Kidney epithelial cell (primary cell): ENCODE data around the gene SCMH1. TPM values are rescaled to one million over a fixed set of nuclear protein-coding genes. Genes with fewer than 3 reads are reported as not detected.
A peak's percentile ranks its signal among the peaks of the same experiment; 100 is the strongest.

Source experiments
- DNase-seq: peaks from one replicate; pipeline ENCODE4 v3.0.0-alpha.2; 2010; ENCODE audit warnings: low read depth
- H3K27me3 ChIP-seq: 2 replicates; pipeline ENCODE4 v1.6.0; 2011; ENCODE audit warnings: low read length; ENCODE audit not compliant: control insufficient read depth, insufficient read depth
- H3K36me3 ChIP-seq: 2 replicates; pipeline ENCODE4 v1.5.1; 2011; ENCODE audit warnings: low read length; ENCODE audit not compliant: control insufficient read depth, insufficient read depth
- H3K4me3 ChIP-seq: 2 replicates; pipeline ENCODE4 v1.5.1; 2011; ENCODE audit warnings: low read depth, mild to moderate bottlenecking, control low read depth, low read length
- CTCF ChIP-seq: IDR thresholded peaks from 2 replicates; pipeline ENCODE4 v1.5.1; 2011; ENCODE audit warnings: mild to moderate bottlenecking, moderate library complexity, low read length, control low read depth, inconsistent platforms; ENCODE audit not compliant: insufficient read depth, poor library complexity, severe bottlenecking
- total RNA-seq: library from RNA; depleted of rRNA; stranded (reverse); fragments of >200 nt; gene quantifications from 2 replicates; pipeline ENCODE4 v1.2.3, GENCODE V29; 2015

The SCMH1 gene
- total RNA-seq, 1 donor from 2014 or later, result 24.3 TPM

- Histone ChIP-seq H3K36me3 (no peaks in the 10 kb centered on the region), H3K27me3 (no peaks in the 10 kb centered on the region), H3K4me3 (no peak overlapping the region)
- DNase-seq, result no peak
- TF ChIP-seq CTCF, result no peak
Measured at GRCh38 chr1:40982721-40983120, 259.4 kb downstream of the SCMH1 start.

- TF ChIP-seq CTCF, result no peak
- no peaks in the 10 kb centered on the region for H3K36me3 ChIP-seq
- H3K27me3 ChIP-seq, result no peaks in the 10 kb centered on the region
- no peak for DNase-seq
- no peak overlapping the region for H3K4me3 ChIP-seq
Measured at GRCh38 chr1:40981691-40982448, 260.2 kb downstream of the SCMH1 start.

GRCh38 chr1:40980453-40981121 lies 261.5 kb downstream of the SCMH1 start:
- Histone ChIP-seq H3K4me3 (peak overlapping the region; percentile 60), H3K36me3 (no peaks in the 10 kb centered on the region), H3K27me3 (no peaks in the 10 kb centered on the region)
- DNase-seq, result no peak
- no peak for TF ChIP-seq CTCF

DNA sequence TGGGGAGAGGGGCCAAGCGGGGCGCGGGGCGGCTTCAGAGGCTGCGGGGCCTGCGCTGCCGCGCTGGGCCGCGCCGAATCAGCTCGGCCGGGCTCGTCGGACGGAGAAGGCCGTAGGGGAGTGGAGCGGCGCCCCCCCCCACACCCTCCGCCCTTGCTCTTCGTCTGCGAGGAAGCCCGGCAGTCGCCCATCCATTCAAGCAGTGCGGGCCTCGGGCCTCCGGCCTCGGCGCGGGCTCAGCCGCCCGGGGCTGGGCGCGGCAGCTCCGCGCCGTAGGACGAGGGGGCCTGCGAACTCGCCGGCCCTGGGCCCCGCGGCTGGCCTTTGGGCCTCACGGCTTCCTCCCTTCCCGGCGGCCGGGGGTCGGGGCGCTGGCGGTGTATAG lies 262.0 kb downstream of the SCMH1 start:
- H3K27me3 ChIP-seq, result no peaks in the 10 kb centered on the region
- TF ChIP-seq CTCF, result no peak
- no peaks in the 10 kb centered on the region for H3K36me3 ChIP-seq
- H3K4me3 ChIP-seq, result peak overlapping the region; percentile 60
- DNase-seq, result no peak

- peak; percentile 36 for TF ChIP-seq CTCF
- Histone ChIP-seq H3K4me3 (peak within 1 kb of the TSS; percentile 60), H3K27me3 (no peaks in the 10 kb centered on the region), H3K36me3 (no peaks in the 10 kb centered on the region)
- peak; percentile 44 for DNase-seq
Measured at GRCh38 chr1:40979241-40980067, 262.7 kb downstream of the SCMH1 start, which contains the start of gene CTPS1. Gene CTPS1 (plus strand): TSS chr1:40979696. CDS start chr1:40983291, 3,595 bp downstream.
